NB4 (cell line): ENCODE results near the gene CCDC18.
"Not testable (repeated sequence)": the region's sequence is repeated elsewhere in the genome, so short reads cannot be mapped to it uniquely, and the experiment has no call there.

ENCODE experiments used
- DNase-seq: peaks from one replicate; pipeline ENCODE4 v3.0.0; 2010; ENCODE audit warnings: low read depth
- H3K4me3 ChIP-seq: one replicate; pipeline ENCODE4 v1.5.1; 2011; ENCODE audit warnings: mild to moderate bottlenecking, low read depth, low read length, moderate library complexity
- CTCF ChIP-seq: IDR thresholded peaks from one replicate; pipeline ENCODE4 v1.5.1; 2012; ENCODE audit warnings: low read depth, low read length
- MAX ChIP-seq: IDR thresholded peaks from 2 replicates; pipeline ENCODE4 v1.6.1; 2011; ENCODE audit warnings: low read depth, low read length
- MYC ChIP-seq: IDR thresholded peaks from 2 replicates; pipeline ENCODE4 v1.6.1; 2011; ENCODE audit warnings: low read depth, low read length
- POLR2A ChIP-seq: IDR thresholded peaks from 2 replicates; pipeline ENCODE4 v1.6.1; 2011; ENCODE audit warnings: mild to moderate bottlenecking; ENCODE audit not compliant: insufficient read length; ENCODE audit errors: extremely low read depth

Gene CCDC18

GRCh38 chr1:93207211-93207610 lies 26.7 kb downstream of the CCDC18 start:
- no peak for DNase-seq
- TF ChIP-seq POLR2A (no peak), CTCF (no peak), MAX (no peak), MYC (no peak)
- H3K4me3 ChIP-seq, result no peak overlapping the region

DNA sequence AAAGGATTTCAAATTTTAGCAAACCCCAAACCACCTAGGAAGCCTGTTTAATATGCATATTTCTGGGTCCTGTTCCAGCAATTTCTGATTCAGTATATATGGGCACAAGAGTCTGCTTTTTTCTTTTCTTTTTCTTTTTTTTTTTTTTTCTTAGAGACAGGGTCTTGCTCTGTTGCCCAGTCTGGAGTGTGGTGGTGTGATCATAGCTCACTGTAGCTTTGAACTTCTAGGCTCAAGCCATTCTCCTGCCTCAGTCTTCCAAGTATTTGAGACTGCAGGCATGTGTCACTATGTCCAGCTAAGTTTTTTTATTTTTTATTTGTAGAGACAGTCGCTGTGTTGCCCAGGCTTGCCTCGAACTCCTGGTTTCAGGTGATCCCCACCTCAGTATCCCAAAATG lies 34.8 kb downstream of the CCDC18 start:
- H3K4me3 ChIP-seq, result no peak overlapping the region
- DNase-seq, result no peak
- no peak for TF ChIP-seq MYC
- TF ChIP-seq CTCF, result no peak
- TF ChIP-seq POLR2A, result no peak
- no peak for TF ChIP-seq MAX

DNA sequence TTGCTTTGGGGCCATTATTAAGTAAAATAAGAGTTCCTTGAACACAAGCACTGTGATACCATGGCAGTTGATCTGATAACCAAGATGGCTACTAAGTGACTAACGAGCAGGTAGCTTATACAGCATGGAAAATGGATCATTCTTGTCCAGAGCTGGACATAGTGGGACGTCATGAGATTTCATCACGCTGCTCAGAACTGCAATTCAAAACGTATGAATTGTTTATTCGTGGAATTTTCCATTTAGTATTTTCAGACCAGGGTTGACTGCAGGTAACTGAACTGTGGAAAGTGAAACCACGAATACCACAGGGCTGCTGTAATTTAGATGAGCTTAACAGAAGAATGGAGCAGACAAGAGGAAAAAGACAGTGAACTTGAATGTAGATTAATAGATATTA lies 38.9 kb downstream of the CCDC18 start:
- DNase-seq, result peak; percentile 22
- no peak for TF ChIP-seq MYC
- no peak for TF ChIP-seq MAX
- no peak for TF ChIP-seq POLR2A
- TF ChIP-seq CTCF, result no peak
- H3K4me3 ChIP-seq, result no peak overlapping the region

DNA sequence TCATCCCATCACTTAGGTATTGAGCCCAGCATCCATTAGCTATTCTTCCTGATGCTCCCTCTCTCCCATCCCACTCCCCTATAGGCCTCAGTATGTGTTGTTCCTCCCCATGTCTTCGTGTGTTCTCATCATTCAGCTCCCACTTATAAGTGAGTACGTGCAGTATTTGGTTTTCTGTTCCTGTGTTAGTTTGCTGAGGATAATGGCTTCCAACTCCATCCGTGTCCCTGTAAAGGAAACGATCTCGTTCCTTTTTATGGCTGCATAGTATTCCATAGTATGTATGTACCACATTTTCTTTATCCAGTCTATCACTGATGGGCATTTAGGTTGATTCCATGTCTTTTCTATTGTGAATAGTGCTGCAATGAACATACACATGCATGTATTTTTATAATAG lies 40.2 kb downstream of the CCDC18 start:
- not testable (repeated sequence) for H3K4me3 ChIP-seq

DNA sequence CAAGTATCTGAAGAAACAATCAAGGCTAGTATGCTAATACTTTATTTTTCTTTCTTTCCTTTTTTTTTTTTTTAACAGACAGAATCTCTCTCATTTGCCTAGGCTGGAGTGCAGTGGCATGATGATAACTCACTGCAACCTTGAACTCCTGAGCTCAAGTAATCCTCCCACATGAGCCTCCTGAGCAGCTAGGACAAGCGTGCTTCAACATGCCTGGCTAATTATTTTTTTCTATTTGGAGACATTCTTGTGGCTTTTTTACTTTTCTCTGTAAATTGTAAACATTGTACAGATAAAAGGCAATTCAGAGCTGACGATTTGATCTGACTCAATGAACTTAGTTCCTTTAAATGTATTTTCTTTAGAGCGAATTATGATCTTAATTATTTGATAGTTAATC lies 41.4 kb downstream of the CCDC18 start:
- TF ChIP-seq MAX, result no peak
- TF ChIP-seq CTCF, result no peak
- TF ChIP-seq POLR2A, result no peak
- no peak for TF ChIP-seq MYC
- DNase-seq, result no peak

More for the DNA sequence above, 40.2 kb downstream of the CCDC18 start:
- DNase-seq, result not testable (repeated sequence)

DNA sequence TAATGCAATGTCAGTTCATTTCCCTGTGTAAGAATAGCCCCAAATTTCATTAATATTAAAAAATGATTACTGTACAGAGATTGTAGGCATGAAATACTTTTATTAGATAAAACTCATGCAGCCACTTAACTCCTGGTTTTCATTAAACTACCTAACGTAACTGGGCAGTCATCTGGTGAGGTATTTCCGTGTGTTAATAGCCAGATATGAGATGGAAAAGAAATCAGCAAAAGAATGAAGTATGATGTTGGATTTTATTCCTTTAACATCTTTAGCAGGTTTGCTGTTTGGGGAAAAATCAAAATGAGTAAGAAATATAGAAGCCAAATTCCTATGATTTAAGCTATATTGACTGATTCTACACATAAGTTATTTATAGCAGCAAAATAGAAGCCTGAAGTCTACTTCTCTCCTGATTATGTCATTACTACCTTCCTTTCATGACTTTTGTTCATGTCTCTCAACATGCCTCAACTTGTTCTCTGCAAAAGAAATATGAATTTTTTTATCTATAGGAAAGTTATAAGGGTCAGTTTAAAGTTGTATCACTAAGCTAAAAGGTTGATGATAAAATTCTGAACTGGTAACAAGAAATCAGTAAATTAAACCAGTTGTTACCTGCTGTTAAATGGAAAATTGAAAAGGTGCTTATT lies 42.6 kb downstream of the CCDC18 start:
- no peak overlapping the region for H3K4me3 ChIP-seq
- TF ChIP-seq MAX (no peak), MYC (no peak), CTCF (no peak), POLR2A (no peak)
- DNase-seq, result no peak

More for the DNA sequence above, 41.4 kb downstream of the CCDC18 start:
- H3K4me3 ChIP-seq, result no peak overlapping the region
